Tibial nerve (tissue), 4 donors: Measurements from ENCODE around the gene CFAP221. TPM values are rescaled to one million over a fixed set of nuclear protein-coding genes. Genes with fewer than 3 reads are reported as not detected.

ENCODE experiments used
- DNase-seq, 2 donors: peaks; one replicate each; pipeline ENCODE4 v3.0.0-alpha.2; 2019; ENCODE audit warnings: low spot score in 2 of 2
- H3K27ac ChIP-seq, 4 donors: fragments of 200-600 bp; sonication (generic) in 3 of 4; one replicate each; pipeline ENCODE4 v1.5.1; 2017 to 2019; ENCODE audit warnings: mild to moderate bottlenecking in 1 of 4
- H3K27me3 ChIP-seq, 2 donors: fragments of 200-600 bp; sonication (generic) in 1 of 2; one replicate each; pipeline versions ENCODE4 v1.5.1 to v1.6.0; 2017 to 2019
- H3K36me3 ChIP-seq, 3 donors: fragments of 200-600 bp; sonication (generic); one replicate each; pipeline ENCODE4 v1.5.1; 2018 to 2019
- H3K4me1 ChIP-seq, 4 donors: fragments of 200-600 bp; sonication (generic) in 3 of 4; one replicate each; pipeline ENCODE4 v1.5.1; 2017 to 2019
- H3K4me3 ChIP-seq, 4 donors: fragments of 200-600 bp; sonication (generic) in 3 of 4; one replicate each; pipeline ENCODE4 v1.5.1; 2017 to 2019; ENCODE audit warnings: mild to moderate bottlenecking in 1 of 4, moderate library complexity in 1 of 4
- H3K9me3 ChIP-seq, 4 donors: fragments of 200-600 bp; sonication (generic) in 3 of 4; one replicate each; pipeline ENCODE4 v1.5.1; 2017 to 2019
- CTCF ChIP-seq, 5 experiments: fragments of 200-600 bp in 3 of 5; fragments of 450-650 bp in 2 of 5; sonication (generic) in 3 of 5; IDR thresholded peaks; one replicate each; pipeline ENCODE4 v1.5.1; 2016 to 2019; ENCODE audit warnings: antibody characterized with exemption in 5 of 5, mild to moderate bottlenecking in 3 of 5, moderate library complexity in 2 of 5
- EP300 ChIP-seq, 2 donors: sonication (generic); formaldehyde crosslinking; IDR thresholded peaks; one replicate each; pipeline ENCODE4 v1.6.1; 2017; ENCODE audit warnings: antibody characterized with exemption in 2 of 2, mild to moderate bottlenecking in 1 of 2
- POLR2A ChIP-seq, 2 donors: fragments of 450-650 bp; IDR thresholded peaks; one replicate each; pipeline ENCODE4 v1.6.1; 2017; ENCODE audit warnings: antibody characterized with exemption in 2 of 2, mild to moderate bottlenecking in 2 of 2, moderate library complexity in 2 of 2
- WGBS, 2 donors: methylation state at CpG; one replicate each; pipeline ENCODE4 v1.1.5; 2018; 5-methylcytosine and 5-hydroxymethylcytosine counted together
- total RNA-seq, 4 donors: library from RNA; depleted of rRNA; stranded (reverse); fragments of >200 nt; gene quantifications; one replicate each; pipeline ENCODE4 v1.1.0, GENCODE V29; 2016

Gene CFAP221
- total RNA-seq, 4 donors from 2014 or later, result 0.30 to 1.7 (median 0.42) TPM; not detected in 1

DNA sequence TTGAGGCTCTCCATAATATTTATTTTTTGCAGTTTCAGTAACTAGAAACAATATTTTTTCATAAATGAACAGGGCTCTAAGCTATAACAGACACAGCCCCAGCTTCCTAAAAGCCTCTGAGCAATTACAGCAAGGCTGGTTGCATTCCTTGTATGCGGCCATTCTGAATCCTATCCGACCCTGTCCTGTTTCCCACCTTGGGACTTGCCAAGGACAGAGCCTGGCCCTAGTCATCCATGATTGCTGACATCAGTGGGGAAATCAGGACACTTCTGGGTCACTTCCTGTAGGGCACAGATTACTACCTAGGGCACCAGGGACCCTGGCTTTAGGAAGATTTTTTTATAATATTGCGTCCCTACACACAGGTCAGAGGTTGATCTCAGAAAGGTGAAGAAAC, 140.3 kb downstream of the CFAP221 start:
- Histone ChIP-seq H3K4me1 (peaks cover 0 to 35% (median 4%) of the 10 kb centered on the region in 4 donors), H3K27ac (no peak overlapping the region)

DNA sequence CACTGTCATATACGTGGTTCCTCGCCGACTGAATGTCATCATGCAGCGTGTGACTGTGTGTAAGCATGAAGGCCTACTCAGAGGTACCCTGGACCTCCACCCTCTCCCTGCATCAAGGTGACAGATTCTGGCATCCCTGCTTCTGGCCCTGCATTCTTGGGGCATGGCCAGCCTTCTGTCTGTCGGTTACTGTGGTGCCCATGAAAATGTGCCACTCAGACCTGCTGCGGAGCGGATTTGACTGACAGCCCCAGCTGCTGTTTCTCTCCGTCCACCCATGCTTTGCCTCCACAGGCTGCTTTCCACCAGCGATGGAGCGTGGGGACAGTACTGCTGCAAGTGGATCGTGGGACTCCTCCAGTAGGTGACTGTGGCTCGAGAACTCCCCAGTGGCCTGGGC, 144.4 kb downstream of the CFAP221 start:
- Histone ChIP-seq H3K9me3 (no peaks in the 10 kb centered on the region), H3K27ac (no peak overlapping the region), H3K36me3 (peaks cover 0 to 57% (median 10%) of the 10 kb centered on the region in 3 donors), H3K4me1 (peaks cover 0 to 8% (median 0%) of the 10 kb centered on the region in 4 donors), H3K27me3 (no peaks in the 10 kb centered on the region), H3K4me3 (no peak overlapping the region)
- DNase-seq, result no peak
- TF ChIP-seq POLR2A (IDR thresholded peaks at IDR 0.05), result no peak
- TF ChIP-seq CTCF (IDR thresholded peaks at IDR 0.05), result no peak
- TF ChIP-seq EP300 (IDR thresholded peaks at IDR 0.05), result no peak
- 94 to 96% methylated on average over 11 to 12 of the region's 12 CpGs for WGBS, 2 donors

More for the DNA sequence above, 140.3 kb downstream of the CFAP221 start:
- Histone ChIP-seq H3K4me3 (no peak overlapping the region), H3K36me3 (peaks cover 0 to 51% (median 10%) of the 10 kb centered on the region in 3 donors), H3K27me3 (no peaks in the 10 kb centered on the region), H3K9me3 (no peaks in the 10 kb centered on the region)
- no peak for DNase-seq
- 81% methylated on average over 3 of the region's 3 CpGs for WGBS, 2 donors
- no peak for TF ChIP-seq CTCF (IDR thresholded peaks at IDR 0.05)
- TF ChIP-seq POLR2A (IDR thresholded peaks at IDR 0.05), result no peak
- TF ChIP-seq EP300 (IDR thresholded peaks at IDR 0.05), result no peak

- DNase-seq, result no peak
Measured at GRCh38 chr2:119689218-119689617, 145.0 kb downstream of the CFAP221 start.

DNA sequence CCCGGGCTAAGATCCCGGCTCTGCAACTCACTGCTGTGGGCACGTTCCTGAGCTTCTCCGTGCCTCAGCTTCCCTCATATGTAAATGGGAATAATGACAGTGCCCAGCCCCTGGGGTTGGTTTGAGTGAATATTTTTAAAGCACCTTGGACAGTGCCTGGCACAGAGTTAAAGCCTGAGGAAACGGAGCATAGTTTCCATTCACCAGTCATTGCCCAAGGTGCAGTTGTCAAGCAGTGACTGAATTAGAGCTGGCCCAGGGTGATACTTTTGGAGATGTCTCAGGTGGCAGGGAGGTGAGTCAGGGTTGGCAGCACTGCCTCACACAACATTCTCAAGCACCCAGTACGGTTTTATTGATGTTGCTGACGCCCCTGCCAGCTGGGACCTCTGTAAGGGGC, 146.9 kb downstream of the CFAP221 start:
- H3K4me1 ChIP-seq, result peaks cover 0 to 13% (median 10%) of the 10 kb centered on the region in 4 donors
- H3K9me3 ChIP-seq, result no peaks in the 10 kb centered on the region
- H3K4me3 ChIP-seq, result no peak overlapping the region
- no peak for TF ChIP-seq POLR2A (IDR thresholded peaks at IDR 0.05)
- TF ChIP-seq EP300 (IDR thresholded peaks at IDR 0.05), result no peak
- TF ChIP-seq CTCF (IDR thresholded peaks at IDR 0.05), result no peak
- no peak overlapping the region for H3K27ac ChIP-seq
- H3K27me3 ChIP-seq, result peaks cover 0 to 4% of the 10 kb centered on the region in 2 donors
- peaks cover 0 to 53% (median 10%) of the 10 kb centered on the region in 3 donors for H3K36me3 ChIP-seq
- no peak for DNase-seq
- WGBS, 2 donors, result 73% methylated on average over 7 of the region's 7 CpGs

More at GRCh38 chr2:119689218-119689617, 145.0 kb downstream of the CFAP221 start:
- Histone ChIP-seq H3K36me3 (peaks cover 0 to 57% (median 10%) of the 10 kb centered on the region in 3 donors), H3K27ac (no peak overlapping the region), H3K4me1 (peaks cover 0 to 2% (median 0%) of the 10 kb centered on the region in 4 donors), H3K27me3 (no peaks in the 10 kb centered on the region), H3K4me3 (no peak overlapping the region), H3K9me3 (no peaks in the 10 kb centered on the region)
- no peak for TF ChIP-seq CTCF (IDR thresholded peaks at IDR 0.05)
- TF ChIP-seq EP300 (IDR thresholded peaks at IDR 0.05), result no peak
- no peak for TF ChIP-seq POLR2A (IDR thresholded peaks at IDR 0.05)
- 80 to 90% methylated on average over 4 of the region's 4 CpGs for WGBS, 2 donors

DNA sequence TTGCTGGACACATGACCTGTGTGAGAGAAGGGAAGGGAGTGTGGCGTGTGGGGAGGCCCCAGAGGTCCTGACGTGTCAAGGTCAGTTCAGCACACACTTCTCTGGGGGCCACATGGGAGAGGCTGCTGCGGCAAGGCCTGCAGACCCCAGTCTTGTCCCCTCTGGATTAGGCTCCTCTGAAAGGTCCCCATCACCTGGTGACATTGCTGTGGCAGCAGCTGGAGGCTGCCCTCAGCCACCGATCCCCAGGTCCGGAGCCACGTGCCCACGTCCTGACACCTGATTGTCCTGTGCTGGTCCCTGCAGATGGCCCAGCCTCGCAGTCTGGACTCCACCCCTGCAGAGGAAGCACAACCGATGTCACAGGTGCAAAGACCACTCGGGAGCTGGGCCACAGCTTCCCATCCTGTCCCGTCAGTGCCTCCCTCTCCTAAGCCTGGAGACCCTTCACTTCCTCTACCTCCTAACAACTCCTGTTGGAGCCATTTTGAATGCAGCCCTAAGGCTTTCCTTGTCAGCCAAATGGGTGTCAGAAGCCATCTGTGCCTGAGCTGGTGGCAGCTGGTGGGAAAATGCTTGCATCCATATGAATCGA, 147.5 kb downstream of the CFAP221 start:
- Histone ChIP-seq H3K4me3 (no peak overlapping the region), H3K36me3 (peaks cover 0 to 48% (median 10%) of the 10 kb centered on the region in 3 donors), H3K4me1 (peaks cover 0 to 13% (median 10%) of the 10 kb centered on the region in 4 donors), H3K27ac (no peak overlapping the region), H3K27me3 (peaks cover 0 to 4% of the 10 kb centered on the region in 2 donors), H3K9me3 (no peaks in the 10 kb centered on the region)
- TF ChIP-seq POLR2A (IDR thresholded peaks at IDR 0.05) (no peak), EP300 (IDR thresholded peaks at IDR 0.05) (no peak), CTCF (IDR thresholded peaks at IDR 0.05) (no peak)
- WGBS, 2 donors, result 78 to 81% methylated on average over 12 of the region's 12 CpGs
- no peak for DNase-seq
